Activated T-helper 1 cell treated with anti-CD3 and anti-CD28 coated beads, Interleukin-2, amount 50 U/mL, for 16 hours (primary cell): ENCODE results near the gene NOCT.
"Not testable (repeated sequence)": the region's sequence is repeated elsewhere in the genome, so short reads cannot be mapped to it uniquely, and the experiment has no call there.

Experiments used
- DNase-seq, 2 donors: peaks; one replicate each; pipeline ENCODE4 v3.0.0-alpha.2; 2020; ENCODE audit warnings: low read depth in 1 of 2, low spot score in 1 of 2

The NOCT gene

GRCh38 chr4:139042981-139043460 is 27.4 kb downstream of the NOCT start:
- DNase-seq, result no peak

DNA sequence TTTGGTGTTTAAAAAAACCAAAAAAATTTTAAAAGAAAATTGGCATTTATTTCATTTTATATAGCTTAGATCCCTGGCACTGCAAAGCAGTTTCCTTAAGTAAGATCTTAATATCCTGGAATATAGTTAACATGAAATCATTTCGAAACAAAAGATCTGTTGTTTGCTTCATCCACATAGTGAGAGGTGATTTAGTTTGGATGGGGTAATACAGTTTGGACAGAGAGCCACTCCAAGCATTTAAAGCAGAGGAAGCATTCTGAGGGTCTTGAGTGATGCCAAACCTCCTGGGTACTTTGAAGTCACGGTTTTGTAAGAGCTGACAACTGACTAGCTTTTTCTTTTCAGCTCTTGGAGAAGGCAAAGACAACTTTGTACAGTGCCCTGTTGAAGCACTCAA is 28.7 kb downstream of the NOCT start:
- no peak for DNase-seq

- DNase-seq, result no peak
Observed at GRCh38 chr4:139048026-139048425, 32.4 kb downstream of the NOCT start.

GRCh38 chr4:139050446-139050845 is 34.9 kb downstream of the NOCT start:
- no peak for DNase-seq

DNA sequence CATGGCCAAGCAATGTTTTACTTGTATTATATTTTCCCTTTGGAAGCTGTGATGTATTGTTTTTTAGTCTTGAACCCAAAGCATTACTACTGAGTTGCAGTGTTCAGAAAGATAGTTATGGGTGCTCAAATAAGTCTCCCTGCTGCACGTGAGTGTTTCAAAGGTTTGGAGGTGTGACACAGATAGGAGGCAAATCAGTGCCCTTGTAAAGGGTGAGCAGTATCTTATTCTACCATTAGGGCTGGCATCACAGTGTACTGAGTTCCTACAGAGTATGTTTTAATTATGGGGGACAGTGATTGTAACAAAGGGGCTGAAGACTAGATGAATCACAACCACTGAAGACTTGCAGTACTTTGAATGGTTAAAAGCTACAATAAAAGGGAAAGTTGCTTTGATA is 38.3 kb downstream of the NOCT start:
- no peak for DNase-seq

DNA sequence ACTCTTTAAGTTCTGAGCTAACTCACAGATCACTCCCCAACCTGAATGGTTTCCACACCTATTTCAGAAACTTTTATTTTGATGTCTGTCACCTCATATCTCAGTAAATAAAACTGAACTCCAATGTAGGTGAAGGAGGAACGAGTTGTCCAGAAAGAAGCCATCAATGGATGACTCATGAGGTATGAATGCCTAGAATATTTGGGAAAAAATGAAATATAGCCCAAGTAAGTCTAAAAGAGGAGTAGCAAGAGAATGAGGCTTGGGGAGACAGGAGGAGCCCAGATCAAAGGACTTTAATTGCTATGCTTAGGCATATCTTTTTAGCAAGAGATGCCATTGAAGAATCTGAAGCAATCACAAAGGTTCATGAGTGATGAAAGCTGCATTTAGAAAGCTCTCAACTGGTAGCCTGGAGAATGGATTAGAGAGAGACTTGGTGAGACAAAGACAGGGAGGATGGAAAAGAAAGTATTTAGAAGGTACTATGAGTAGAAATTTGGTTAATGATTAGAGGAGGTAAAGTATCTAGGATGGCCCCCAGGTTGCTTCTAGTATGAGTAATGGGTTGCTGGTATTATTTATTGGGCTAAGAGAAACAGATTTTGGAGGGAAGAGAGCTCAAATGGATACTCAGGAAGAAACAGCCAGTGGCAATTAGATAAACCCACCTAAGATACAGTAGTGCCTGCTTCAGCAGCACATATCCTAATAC is 39.4 kb downstream of the NOCT start:
- no peak for DNase-seq

GRCh38 chr4:139059026-139059425 is 43.4 kb downstream of the NOCT start:
- DNase-seq, result not testable (repeated sequence)

- DNase-seq, result no peak
Observed at GRCh38 chr4:139060591-139060990, 45.0 kb downstream of the NOCT start.

DNA sequence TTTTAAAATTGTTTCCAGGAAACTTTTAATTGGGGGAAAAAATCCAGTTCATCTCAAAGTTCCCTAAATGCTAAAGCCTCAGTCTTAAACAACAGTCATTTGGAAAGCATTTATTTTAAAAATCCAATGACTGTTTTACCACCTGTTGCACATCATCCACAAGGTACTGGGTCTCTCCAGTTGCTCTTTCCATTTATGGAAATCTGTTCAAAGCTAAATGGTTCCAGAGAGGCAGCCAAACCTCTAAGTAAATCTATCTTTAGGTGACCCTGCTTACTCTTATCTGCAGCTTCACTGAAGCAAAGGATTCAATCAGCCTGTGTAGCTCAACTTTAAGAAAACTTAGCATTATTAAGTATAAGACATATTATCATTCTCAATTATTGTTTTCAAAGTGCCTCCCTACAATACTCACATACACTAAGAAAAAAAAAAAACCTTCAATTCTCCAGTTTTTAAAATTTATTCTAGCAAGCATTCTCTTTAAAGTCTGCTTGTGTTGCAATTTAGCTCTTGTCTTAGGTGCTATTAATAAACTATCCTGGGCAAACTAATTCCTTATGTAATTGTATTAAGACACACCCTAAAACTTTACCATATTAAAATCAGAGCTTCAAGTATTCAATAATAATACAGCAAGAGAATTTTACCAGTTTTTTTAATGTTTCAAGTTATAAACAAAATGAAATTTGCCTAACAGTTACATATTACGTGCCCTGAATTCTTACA is 60.6 kb downstream of the NOCT start:
- DNase-seq, result no peak

DNA sequence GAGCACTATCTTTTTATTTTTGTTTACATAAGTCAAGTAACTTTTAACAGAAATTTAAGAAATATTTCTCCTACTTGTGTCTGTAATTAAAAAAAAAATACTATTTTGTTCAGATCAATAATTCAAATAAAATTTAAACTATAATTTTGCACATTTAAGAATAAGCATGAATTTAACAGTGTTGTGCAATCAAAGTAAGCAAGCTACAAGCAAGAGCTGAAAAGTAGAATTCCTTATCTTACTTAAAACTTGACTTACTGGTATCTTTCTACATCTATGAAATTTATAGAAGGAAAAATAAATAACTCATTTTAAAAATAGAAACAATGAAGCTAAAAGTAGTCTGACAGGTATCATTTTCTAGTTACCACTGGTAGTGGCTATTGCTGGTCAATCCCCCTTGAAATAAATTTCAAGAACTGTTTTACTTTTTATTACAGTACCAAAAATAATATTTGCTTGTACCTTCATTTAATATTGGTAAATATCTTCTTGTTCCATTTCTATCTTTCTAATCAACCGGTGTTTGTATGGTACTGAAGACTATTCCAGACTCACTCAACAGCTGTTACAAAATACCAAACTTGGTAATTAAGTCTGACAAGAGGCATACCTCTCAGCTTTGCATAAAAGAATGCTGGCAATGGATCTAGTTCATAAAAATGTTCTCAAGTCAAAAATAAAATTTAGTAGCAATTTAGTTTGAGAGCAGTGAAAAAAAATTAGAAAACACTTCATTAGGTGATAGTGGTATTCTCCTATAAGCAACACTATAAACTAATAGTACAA is 62.2 kb downstream of the NOCT start:
- no peak for DNase-seq

GRCh38 chr4:139078926-139079325 is 63.3 kb downstream of the NOCT start:
- DNase-seq, result no peak

GRCh38 chr4:139082750-139083606 is 67.4 kb downstream of the NOCT start:
- peak; percentile 76 to 82 for DNase-seq

GRCh38 chr4:139083607-139083955 is 68.0 kb downstream of the NOCT start:
- peak in 1 of 2 donors; percentile 44 for DNase-seq

DNA sequence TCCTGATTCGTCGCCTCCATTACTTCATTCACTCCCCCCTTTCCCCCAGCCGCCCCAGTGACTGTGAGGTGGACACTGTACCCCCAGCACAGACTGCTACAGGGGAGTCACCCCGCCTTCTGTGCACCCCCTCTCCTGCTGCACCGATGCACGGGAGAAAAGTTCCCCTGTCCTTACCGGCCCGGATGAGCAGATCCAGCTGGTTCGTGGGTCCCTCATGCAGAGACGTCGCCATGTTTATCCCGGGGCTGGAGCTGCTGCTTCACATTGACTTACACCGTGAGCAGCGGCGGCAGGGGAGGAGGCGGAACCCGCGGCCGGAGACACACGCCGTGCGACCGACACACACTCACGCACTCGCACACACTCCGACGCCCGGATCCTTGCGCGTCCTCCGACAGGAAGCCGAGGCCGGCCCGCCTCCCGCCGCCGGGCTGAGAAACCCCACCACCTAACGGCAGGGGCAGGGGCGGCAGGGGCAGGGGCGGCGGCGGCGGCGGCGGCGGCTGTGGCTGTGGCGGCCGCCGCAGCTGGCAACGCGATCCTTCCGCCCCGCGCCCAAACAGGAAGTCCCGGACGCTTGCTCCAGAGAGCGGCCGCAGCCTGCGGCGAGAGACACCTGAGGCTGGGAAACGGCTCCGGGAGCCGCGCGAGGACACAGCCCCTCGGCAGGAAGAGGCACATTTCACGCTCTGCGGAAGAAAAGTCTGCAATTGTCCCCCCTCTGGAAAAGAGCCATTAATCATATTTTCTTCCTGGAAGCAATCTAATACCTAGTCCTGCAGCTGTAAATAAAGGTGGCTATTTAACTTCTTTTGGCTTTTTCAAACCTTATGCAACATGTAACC is 68.6 kb downstream of the NOCT start:
- DNase-seq, result peak; percentile 67 to 77

DNA sequence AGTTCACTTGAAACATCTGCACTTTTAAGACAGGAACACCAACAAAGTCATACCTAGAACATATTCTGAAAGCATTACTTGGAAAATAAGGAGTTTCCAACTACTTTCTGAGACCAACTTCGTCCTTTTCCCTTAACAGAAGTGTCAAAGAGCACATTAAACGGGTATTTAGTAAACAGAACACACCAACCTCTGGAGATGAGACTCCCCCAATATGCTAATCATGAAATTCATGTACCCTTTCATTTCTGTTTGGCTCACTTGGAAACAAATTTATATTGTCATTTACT is 69.2 kb downstream of the NOCT start:
- no peak for DNase-seq

DNA sequence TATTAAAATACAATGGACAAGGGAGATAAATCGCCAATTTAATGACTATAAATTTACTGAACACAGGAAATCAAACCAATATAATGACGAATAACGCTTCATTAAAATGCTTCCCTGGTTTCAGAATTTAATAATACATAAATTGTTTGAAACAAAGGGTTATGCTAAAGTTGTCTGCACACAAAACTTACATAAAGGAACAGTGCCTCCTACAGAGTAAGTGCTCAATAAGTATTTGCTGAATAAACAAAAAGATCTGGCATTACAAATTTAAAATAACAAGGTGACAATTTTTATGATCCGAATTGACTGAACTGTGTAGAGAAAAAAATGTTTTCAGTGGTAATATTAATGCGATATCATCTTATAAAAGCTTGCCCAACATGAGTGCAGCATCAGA is 69.6 kb downstream of the NOCT start:
- DNase-seq, result no peak

- no peak for DNase-seq
Observed at GRCh38 chr4:139092271-139092670, 76.7 kb downstream of the NOCT start.
